Panc1 (cell line): ENCODE results near the gene TCEAL9. TPM values are rescaled to one million over a fixed set of nuclear protein-coding genes. Genes with fewer than 3 reads are reported as not detected.

Experiments
- ATAC-seq: fragments of 200-7000 bp; cut with Tn5 transposase; 2 replicates; pipeline ENCODE4 v1.9.1; 2020; ENCODE audit warnings: mild to moderate bottlenecking, moderate library complexity
- BruUV-seq: library from RNA; stranded (reverse); fragments of 400-500 nt; replicated peaks from 2 replicates; lab custom pipeline; 2021; lab: Mats Ljungman, UMichigan
- CTCF ChIA-PET: fragments of 300-600 bp; sonication (Branson Sonifier 250); formaldehyde crosslinking; loops from one replicate; lab custom pipeline; 2022; ENCODE audit warnings: antibody characterized with exemption; lab: Charles Lee
- POLR2A ChIA-PET: fragments of 300-600 bp; sonication (Branson Sonifier 250); formaldehyde crosslinking; loops from one replicate; lab custom pipeline; 2022; ENCODE audit warnings: antibody characterized with exemption; lab: Charles Lee
- DNase-seq: peaks from one replicate; pipeline ENCODE4 v3.0.0-alpha.2; 2010; ENCODE audit warnings: low read depth, low spot score
- H3K27ac ChIP-seq: 2 replicates; pipeline ENCODE4 v1.5.1; 2011; ENCODE audit warnings: mild to moderate bottlenecking, low read length, inconsistent platforms
- H3K27me3 ChIP-seq: fragments of 200-500 bp; sonication (Bioruptor generic); 2 replicates; pipeline ENCODE4 v1.6.0; 2014; ENCODE audit warnings: low read length, inconsistent platforms; ENCODE audit not compliant: control insufficient read depth, insufficient read depth
- H3K36me3 ChIP-seq: fragments of 200-500 bp; sonication (Bioruptor generic); 2 replicates; pipeline ENCODE4 v1.5.1; 2014; ENCODE audit warnings: inconsistent platforms, mild to moderate bottlenecking, low read length, moderate library complexity; ENCODE audit not compliant: control insufficient read depth, insufficient read depth
- H3K4me1 ChIP-seq: 2 replicates; pipeline ENCODE4 v1.5.1; 2011; ENCODE audit warnings: inconsistent platforms, mild to moderate bottlenecking, low read length, moderate library complexity; ENCODE audit not compliant: control insufficient read depth, insufficient read depth
- H3K4me3 ChIP-seq, 2 experiments: 2 replicates each; pipeline ENCODE4 v1.5.1; 2011 to 2012; ENCODE audit warnings: low read depth in 2 of 2, low read length in 2 of 2, mild to moderate bottlenecking in 2 of 2, inconsistent platforms in 1 of 2, moderate library complexity in 1 of 2
- H3K9me3 ChIP-seq: fragments of 200-500 bp; sonication (Bioruptor generic); 2 replicates; pipeline ENCODE4 v1.5.1; 2014; ENCODE audit warnings: low read depth, mild to moderate bottlenecking, inconsistent platforms, low read length, moderate library complexity; ENCODE audit not compliant: control insufficient read depth, insufficient read depth
- POLR2AphosphoS5 ChIP-seq: IDR thresholded peaks from 2 replicates; pipeline ENCODE4 v1.6.1; 2012; ENCODE audit warnings: mild to moderate bottlenecking, low read depth, low read length, moderate library complexity
- SIN3A ChIP-seq: IDR thresholded peaks from 2 replicates; pipeline ENCODE4 v1.6.1; 2012; ENCODE audit warnings: low read depth, mild to moderate bottlenecking, low read length, moderate library complexity, borderline replicate concordance; ENCODE audit not compliant: insufficient read depth
- TCF7L2 ChIP-seq: IDR thresholded peaks from 2 replicates; pipeline ENCODE4 v1.6.1; 2011; ENCODE audit warnings: mild to moderate bottlenecking, low read depth, low read length, inconsistent platforms
- in situ Hi-C: cut with HindIII; loops from 2 replicates; pipeline ENCODE4 v1.10.0; 2016; ENCODE audit warnings: low sequenced_read_pairs, low pct_unique_long_range_greater_than_20kb
- intact Hi-C: fragments of 100-400 bp; cut with micrococcal nuclease; formaldehyde crosslinking; loops from one replicate; pipeline ENCODE4 v1.10.0; 2022; ENCODE audit not compliant: unreplicated experiment
- total RNA-seq: library from RNA; stranded (reverse); gene quantifications from one replicate; pipeline ENCODE4 v1.2.1, GENCODE V29; 2021; ENCODE audit not compliant: unreplicated experiment
- TF ChIP-seq, protein P1 (sequence below), 2 experiments: IDR thresholded peaks; 2 replicates each; pipeline ENCODE4 v1.6.1; 2011 to 2012; ENCODE audit warnings: low read depth in 2 of 2, control low read depth in 1 of 2, low read length in 1 of 2, mild to moderate bottlenecking in 1 of 2, moderate library complexity in 1 of 2; ENCODE audit not compliant: insufficient read depth in 1 of 2
- TF ChIP-seq, protein P2 (sequence below): fragments of 450-650 bp; IDR thresholded peaks from 2 replicates; pipeline ENCODE4 v1.5.1; 2017; ENCODE audit warnings: mild to moderate bottlenecking

TCEAL9 gene
- total RNA-seq, 1 experiment from 2014 or later: 42.6 TPM

DNA sequence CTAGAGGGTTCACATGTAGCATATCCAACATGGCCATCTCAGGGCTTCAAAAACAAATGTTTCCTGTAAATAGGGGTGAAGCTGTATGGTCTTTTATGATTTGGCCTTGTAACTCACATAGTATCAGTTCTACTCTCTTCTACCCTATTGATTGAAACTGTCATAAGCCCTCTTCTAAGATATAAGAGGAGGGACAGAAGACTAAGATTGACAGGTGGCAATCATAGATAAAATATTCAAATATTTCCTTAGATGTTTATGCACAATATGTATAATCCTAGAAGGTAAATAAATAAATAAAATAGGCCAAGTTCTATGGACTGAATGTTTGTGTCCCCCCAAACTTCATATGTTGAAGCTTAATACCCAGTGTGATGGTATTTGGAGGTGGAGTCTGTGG, 13.2 kb downstream of the TCEAL9 start:
- ChIA-PET CTCF (interaction anchor here (0.6 kb wide), 1 partner anchor 427 kb away, joined by 5 read pairs; no protein-coding TSS in a partner anchor), POLR2A (no interaction called here)
- Histone ChIP-seq H3K4me1 (peaks cover 4% of the 10 kb centered on the region; the same call in 1 of the 2 replicates), H3K4me3 (no peak overlapping the region), H3K27ac (no peak overlapping the region), H3K36me3 (no peaks in the 10 kb centered on the region), H3K9me3 (no peaks in the 10 kb centered on the region), H3K27me3 (no peaks in the 10 kb centered on the region)
- BruUV-seq: no TSS peak
- DNase-seq: no peak
- TF ChIP-seq, protein P1, sequence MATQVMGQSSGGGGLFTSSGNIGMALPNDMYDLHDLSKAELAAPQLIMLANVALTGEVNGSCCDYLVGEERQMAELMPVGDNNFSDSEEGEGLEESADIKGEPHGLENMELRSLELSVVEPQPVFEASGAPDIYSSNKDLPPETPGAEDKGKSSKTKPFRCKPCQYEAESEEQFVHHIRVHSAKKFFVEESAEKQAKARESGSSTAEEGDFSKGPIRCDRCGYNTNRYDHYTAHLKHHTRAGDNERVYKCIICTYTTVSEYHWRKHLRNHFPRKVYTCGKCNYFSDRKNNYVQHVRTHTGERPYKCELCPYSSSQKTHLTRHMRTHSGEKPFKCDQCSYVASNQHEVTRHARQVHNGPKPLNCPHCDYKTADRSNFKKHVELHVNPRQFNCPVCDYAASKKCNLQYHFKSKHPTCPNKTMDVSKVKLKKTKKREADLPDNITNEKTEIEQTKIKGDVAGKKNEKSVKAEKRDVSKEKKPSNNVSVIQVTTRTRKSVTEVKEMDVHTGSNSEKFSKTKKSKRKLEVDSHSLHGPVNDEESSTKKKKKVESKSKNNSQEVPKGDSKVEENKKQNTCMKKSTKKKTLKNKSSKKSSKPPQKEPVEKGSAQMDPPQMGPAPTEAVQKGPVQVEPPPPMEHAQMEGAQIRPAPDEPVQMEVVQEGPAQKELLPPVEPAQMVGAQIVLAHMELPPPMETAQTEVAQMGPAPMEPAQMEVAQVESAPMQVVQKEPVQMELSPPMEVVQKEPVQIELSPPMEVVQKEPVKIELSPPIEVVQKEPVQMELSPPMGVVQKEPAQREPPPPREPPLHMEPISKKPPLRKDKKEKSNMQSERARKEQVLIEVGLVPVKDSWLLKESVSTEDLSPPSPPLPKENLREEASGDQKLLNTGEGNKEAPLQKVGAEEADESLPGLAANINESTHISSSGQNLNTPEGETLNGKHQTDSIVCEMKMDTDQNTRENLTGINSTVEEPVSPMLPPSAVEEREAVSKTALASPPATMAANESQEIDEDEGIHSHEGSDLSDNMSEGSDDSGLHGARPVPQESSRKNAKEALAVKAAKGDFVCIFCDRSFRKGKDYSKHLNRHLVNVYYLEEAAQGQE (IDR thresholded peaks at IDR 0.05; ENCODE audit: insufficient read depth in 1 of 2, low read depth in 2 of 2, low read length in 1 of 2): no peak
- TF ChIP-seq POLR2AphosphoS5: no peak
- no peak for TF ChIP-seq SIN3A
- no peak for TF ChIP-seq TCF7L2
- TF ChIP-seq, protein P2, sequence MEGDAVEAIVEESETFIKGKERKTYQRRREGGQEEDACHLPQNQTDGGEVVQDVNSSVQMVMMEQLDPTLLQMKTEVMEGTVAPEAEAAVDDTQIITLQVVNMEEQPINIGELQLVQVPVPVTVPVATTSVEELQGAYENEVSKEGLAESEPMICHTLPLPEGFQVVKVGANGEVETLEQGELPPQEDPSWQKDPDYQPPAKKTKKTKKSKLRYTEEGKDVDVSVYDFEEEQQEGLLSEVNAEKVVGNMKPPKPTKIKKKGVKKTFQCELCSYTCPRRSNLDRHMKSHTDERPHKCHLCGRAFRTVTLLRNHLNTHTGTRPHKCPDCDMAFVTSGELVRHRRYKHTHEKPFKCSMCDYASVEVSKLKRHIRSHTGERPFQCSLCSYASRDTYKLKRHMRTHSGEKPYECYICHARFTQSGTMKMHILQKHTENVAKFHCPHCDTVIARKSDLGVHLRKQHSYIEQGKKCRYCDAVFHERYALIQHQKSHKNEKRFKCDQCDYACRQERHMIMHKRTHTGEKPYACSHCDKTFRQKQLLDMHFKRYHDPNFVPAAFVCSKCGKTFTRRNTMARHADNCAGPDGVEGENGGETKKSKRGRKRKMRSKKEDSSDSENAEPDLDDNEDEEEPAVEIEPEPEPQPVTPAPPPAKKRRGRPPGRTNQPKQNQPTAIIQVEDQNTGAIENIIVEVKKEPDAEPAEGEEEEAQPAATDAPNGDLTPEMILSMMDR: no peak
- no peak for ATAC-seq
- intact Hi-C loops (no loop called here), in situ Hi-C loops (no loop called here)

DNA sequence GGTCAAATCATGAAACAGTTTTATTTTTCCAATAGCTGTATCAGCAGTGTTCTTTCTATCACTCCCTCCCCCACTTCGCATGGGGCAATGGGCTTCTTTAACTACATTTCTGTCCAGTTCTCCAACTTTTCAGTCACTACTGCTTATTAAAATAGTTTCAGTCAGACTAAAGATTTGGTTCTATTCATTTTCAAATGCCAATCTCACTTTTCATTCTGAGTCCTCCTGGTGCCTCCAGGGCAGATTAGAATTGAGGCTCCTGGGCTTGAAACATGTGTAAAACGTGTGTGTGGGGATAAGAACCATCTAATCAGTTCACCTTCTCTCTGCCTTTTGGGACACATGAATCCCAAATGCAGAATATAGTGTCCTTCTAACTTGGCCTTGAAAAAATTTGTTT, 16.6 kb downstream of the TCEAL9 start:
- CTCF ChIA-PET: no interaction called here
- ATAC-seq (no peak), DNase-seq (no peak)
- TF ChIP-seq POLR2AphosphoS5 (no peak), SIN3A (no peak), TCF7L2 (no peak)
- TF ChIP-seq, protein P2: no peak
- TF ChIP-seq, protein P1 (IDR thresholded peaks at IDR 0.05; ENCODE audit: insufficient read depth in 1 of 2, low read depth in 2 of 2, low read length in 1 of 2): no peak
- H3K36me3 ChIP-seq: no peaks in the 10 kb centered on the region; the same call in 1 of the 2 replicates
- no peaks in the 10 kb centered on the region for H3K27me3 ChIP-seq
- BruUV-seq: no TSS peak
- in situ Hi-C loops: no loop called here
- H3K9me3 ChIP-seq: no peaks in the 10 kb centered on the region
- POLR2A ChIA-PET: no interaction called here
- intact Hi-C loops: no loop called here
- no peak overlapping the region for H3K27ac ChIP-seq
- H3K4me3 ChIP-seq: no peak overlapping the region
- H3K4me1 ChIP-seq: peaks cover 4% of the 10 kb centered on the region; the same call in 1 of the 2 replicates
